Esophagus squamous epithelium (tissue), 4 donors: ENCODE results near the gene TFEB.

Source experiments
- CTCF ChIP-seq, 6 experiments: fragments of 450-650 bp in 4 of 6; fragments of 200-600 bp in 2 of 6; sonication (generic) in 2 of 6; IDR thresholded peaks; one replicate each; pipeline ENCODE4 v1.5.1; 2016 to 2019; ENCODE audit warnings: antibody characterized with exemption in 6 of 6, mild to moderate bottlenecking in 4 of 6, moderate library complexity in 4 of 6
- POLR2A ChIP-seq, 4 donors: fragments of 450-650 bp; IDR thresholded peaks; one replicate each; pipeline ENCODE4 v1.6.1; 2017; ENCODE audit warnings: antibody characterized with exemption in 4 of 4, mild to moderate bottlenecking in 4 of 4, moderate library complexity in 3 of 4

- TF ChIP-seq POLR2A (IDR thresholded peaks at IDR 0.05) = no peak
- no peak for TF ChIP-seq CTCF (IDR thresholded peaks at IDR 0.05)
Observed at GRCh38 chr6:41705311-41705995, 30.0 kb downstream of the TFEB start.
